Tibial nerve (tissue), 3 donors: ENCODE measurements around the gene ATP11A.

Experiments used
- CTCF ChIP-seq, 5 experiments: fragments of 200-600 bp in 3 of 5; fragments of 450-650 bp in 2 of 5; sonication (generic) in 3 of 5; IDR thresholded peaks; one replicate each; pipeline ENCODE4 v1.5.1; 2016 to 2019; ENCODE audit warnings: antibody characterized with exemption in 5 of 5, mild to moderate bottlenecking in 3 of 5, moderate library complexity in 2 of 5
- POLR2A ChIP-seq, 2 donors: fragments of 450-650 bp; IDR thresholded peaks; one replicate each; pipeline ENCODE4 v1.6.1; 2017; ENCODE audit warnings: antibody characterized with exemption in 2 of 2, mild to moderate bottlenecking in 2 of 2, moderate library complexity in 2 of 2

- TF ChIP-seq CTCF (IDR thresholded peaks at IDR 0.05) (peak in 3 of 5 experiments; percentile 10 to 28 (median 26)), POLR2A (IDR thresholded peaks at IDR 0.05) (no peak)
Measured at GRCh38 chr13:112931028-112931934, 241.4 kb downstream of the ATP11A start.
